Measurements from ENCODE around the gene MTNR1A. TPM values are rescaled to one million over a fixed set of nuclear protein-coding genes. Genes with fewer than 3 reads are reported as not detected.

Gene MTNR1A
- total and polyA plus RNA-seq, 9 of the 15 experiments (the other 6 are each of a cell fraction or from before 2014, with no cell fraction given) = 0.09 to 0.12 (median 0.10) TPM; not detected in 5

- H3K9ac ChIP-seq (ENCODE audit: insufficient read depth in 1 of 2, low read depth in 2 of 2, low read length in 2 of 2) = no peak overlapping the region
- FAIRE-seq (no peak), DNase-seq (ENCODE audit: extremely low read depth in 1 of 4, low spot score in 3 of 4) (no peak), ATAC-seq (no peak)
- ChIA-PET POLR2A (no interaction called here), CTCF (ENCODE audit: low intra/inter-chr PET ratio) (no interaction called here)
- peaks cover 39% of the 10 kb centered on the region for H3K79me2 ChIP-seq (ENCODE audit: control insufficient read depth, insufficient read depth, low read length)
- H3K4me2 ChIP-seq (ENCODE audit: insufficient read depth, low read length) = no peak overlapping the region
- in situ Hi-C loops (cut with MboI) (no loop called here), intact Hi-C loops (cut with micrococcal nuclease) (no loop called here)
- H4K20me1 ChIP-seq (replicated peaks; ENCODE audit: control insufficient read depth, insufficient read depth, low read length) = no peaks in the 10 kb centered on the region
- H3K4me1 ChIP-seq (replicated peaks in 1 of 2; ENCODE audit: control insufficient read depth in 2 of 2, insufficient read depth in 2 of 2, low read length in 2 of 2) = peaks cover 0 to 2% of the 10 kb centered on the region in 2 experiments; a peak in 1 of 5 replicates
- BruUV-seq (replicated peaks) = no TSS peak
- H3K9me3 ChIP-seq (replicated peaks; ENCODE audit: control insufficient read depth, insufficient read depth, low read depth, low read length) = peaks cover 4% of the 10 kb centered on the region; the same call in 1 of the 2 replicates
- TF ChIP-seq SMARCE1 (IDR thresholded peaks at IDR 0.05) = no peak
- no peak for TF ChIP-seq BRD9 (IDR thresholded peaks at IDR 0.05; ENCODE audit: low read depth, partially characterized antibody)
- no peak for TF ChIP-seq U2AF1 (optimal IDR thresholded peaks at IDR 0.05; ENCODE audit: low read depth, low read length)
- TF ChIP-seq, protein P1, sequence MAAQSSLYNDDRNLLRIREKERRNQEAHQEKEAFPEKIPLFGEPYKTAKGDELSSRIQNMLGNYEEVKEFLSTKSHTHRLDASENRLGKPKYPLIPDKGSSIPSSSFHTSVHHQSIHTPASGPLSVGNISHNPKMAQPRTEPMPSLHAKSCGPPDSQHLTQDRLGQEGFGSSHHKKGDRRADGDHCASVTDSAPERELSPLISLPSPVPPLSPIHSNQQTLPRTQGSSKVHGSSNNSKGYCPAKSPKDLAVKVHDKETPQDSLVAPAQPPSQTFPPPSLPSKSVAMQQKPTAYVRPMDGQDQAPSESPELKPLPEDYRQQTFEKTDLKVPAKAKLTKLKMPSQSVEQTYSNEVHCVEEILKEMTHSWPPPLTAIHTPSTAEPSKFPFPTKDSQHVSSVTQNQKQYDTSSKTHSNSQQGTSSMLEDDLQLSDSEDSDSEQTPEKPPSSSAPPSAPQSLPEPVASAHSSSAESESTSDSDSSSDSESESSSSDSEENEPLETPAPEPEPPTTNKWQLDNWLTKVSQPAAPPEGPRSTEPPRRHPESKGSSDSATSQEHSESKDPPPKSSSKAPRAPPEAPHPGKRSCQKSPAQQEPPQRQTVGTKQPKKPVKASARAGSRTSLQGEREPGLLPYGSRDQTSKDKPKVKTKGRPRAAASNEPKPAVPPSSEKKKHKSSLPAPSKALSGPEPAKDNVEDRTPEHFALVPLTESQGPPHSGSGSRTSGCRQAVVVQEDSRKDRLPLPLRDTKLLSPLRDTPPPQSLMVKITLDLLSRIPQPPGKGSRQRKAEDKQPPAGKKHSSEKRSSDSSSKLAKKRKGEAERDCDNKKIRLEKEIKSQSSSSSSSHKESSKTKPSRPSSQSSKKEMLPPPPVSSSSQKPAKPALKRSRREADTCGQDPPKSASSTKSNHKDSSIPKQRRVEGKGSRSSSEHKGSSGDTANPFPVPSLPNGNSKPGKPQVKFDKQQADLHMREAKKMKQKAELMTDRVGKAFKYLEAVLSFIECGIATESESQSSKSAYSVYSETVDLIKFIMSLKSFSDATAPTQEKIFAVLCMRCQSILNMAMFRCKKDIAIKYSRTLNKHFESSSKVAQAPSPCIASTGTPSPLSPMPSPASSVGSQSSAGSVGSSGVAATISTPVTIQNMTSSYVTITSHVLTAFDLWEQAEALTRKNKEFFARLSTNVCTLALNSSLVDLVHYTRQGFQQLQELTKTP (IDR thresholded peaks at IDR 0.05; ENCODE audit: low read depth in 1 of 2, partially characterized antibody in 2 of 2) = peak in 1 of 2 experiments; percentile 53
- no peaks in the 10 kb centered on the region for H3K27me3 ChIP-seq (ENCODE audit: control insufficient read depth in 2 of 2, insufficient read depth in 2 of 2, low read length in 2 of 2)
- 92% methylated on average over 1 of the region's 1 CpG for WGBS (ENCODE audit: insufficient coverage, low coverage, missing lambda C conversion rate)
- no peaks in the 10 kb centered on the region for H3K9me1 ChIP-seq (ENCODE audit: control insufficient read depth, insufficient read depth, low read length)
- no peak overlapping the region for H2AFZ ChIP-seq (ENCODE audit: low read depth, low read length)
- H3K36me3 ChIP-seq (ENCODE audit: control insufficient read depth, insufficient read depth, low read length) = peaks cover 35% of the 10 kb centered on the region; the same call in 2 of the 3 replicates
- H3K4me3 ChIP-seq = no peak overlapping the region
- H3K27ac ChIP-seq (ENCODE audit: extremely low read depth, low read depth, low read length) = no peak overlapping the region
Observed at GRCh38 chr4:186494496-186494895, 60.9 kb downstream of the MTNR1A start.
